Activated naive CD8-positive, alpha-beta T cell treated with anti-CD3 and anti-CD28 coated beads, Interleukin-2, amount 50 U/mL, for 16 hours (primary cell): ENCODE measurements around the gene ZNF483.
"Not testable (repeated sequence)": the region's sequence is repeated elsewhere in the genome, so short reads cannot be mapped to it uniquely, and the experiment has no call there.

Source experiments
- DNase-seq: peaks from one replicate; pipeline ENCODE4 v3.0.0-alpha.2; 2020; ENCODE audit warnings: low read depth, low spot score

ZNF483 gene

GRCh38 chr9:111525056-111525977, at the start of gene ZNF483:
Gene ZNF483, plus strand, starts transcription at chr9:111525179. Its CDS starts 2,217 bp downstream, at chr9:111527396.
- DNase-seq, result peak; percentile 20

- DNase-seq, result no peak
Measured at GRCh38 chr9:111475195-111475594, 49.8 kb upstream of the ZNF483 start.

GRCh38 chr9:111477677-111478076, 47.3 kb upstream of the ZNF483 start:
- DNase-seq, result no peak

- no peak for DNase-seq
Measured at GRCh38 chr9:111481885-111482636, 42.9 kb upstream of the ZNF483 start.

- DNase-seq, result peak; percentile 7
Measured at GRCh38 chr9:111482694-111483438, 42.1 kb upstream of the ZNF483 start.

- peak; percentile 16 for DNase-seq
Measured at GRCh38 chr9:111483439-111483857, 41.5 kb upstream of the ZNF483 start.

- DNase-seq, result peak; percentile 28
Measured at GRCh38 chr9:111483858-111484571, 41.0 kb upstream of the ZNF483 start, which contains the start of gene ECPAS. Gene ECPAS, minus strand, starts transcription at chr9:111484383. Its CDS starts 11,465 bp downstream, at chr9:111472918.

GRCh38 chr9:111484572-111484894, 40.4 kb upstream of the ZNF483 start:
- DNase-seq, result no peak

GRCh38 chr9:111497196-111497595, 27.8 kb upstream of the ZNF483 start:
- DNase-seq, result not testable (repeated sequence)

GRCh38 chr9:111501005-111501562, 23.9 kb upstream of the ZNF483 start:
- no peak for DNase-seq

GRCh38 chr9:111501648-111502047, 23.3 kb upstream of the ZNF483 start:
- DNase-seq, result no peak

GRCh38 chr9:111502506-111502905, 22.5 kb upstream of the ZNF483 start:
- DNase-seq, result no peak

- not testable (repeated sequence) for DNase-seq
Measured at GRCh38 chr9:111511581-111511980, 13.4 kb upstream of the ZNF483 start.

GRCh38 chr9:111514967-111515366, 10.0 kb upstream of the ZNF483 start:
- DNase-seq, result no peak

GRCh38 chr9:111516061-111516465, 8.9 kb upstream of the ZNF483 start:
- no peak for DNase-seq

GRCh38 chr9:111524731-111525055, 286 bp upstream of the ZNF483 start:
- DNase-seq, result no peak

GRCh38 chr9:111527347-111527746, 2.4 kb downstream of the ZNF483 start:
- no peak for DNase-seq

- no peak for DNase-seq
Measured at GRCh38 chr9:111529787-111530186, 4.8 kb downstream of the ZNF483 start.

GRCh38 chr9:111531716-111532115, 6.7 kb downstream of the ZNF483 start:
- DNase-seq, result no peak

GRCh38 chr9:111533099-111533790, 8.3 kb downstream of the ZNF483 start:
- no peak for DNase-seq
